ENCODE data around the gene GHITM.
A peak's percentile ranks its signal among the peaks of the same experiment; 100 is the strongest.
"Not testable (repeated sequence)": the region's sequence is repeated elsewhere in the genome, so short reads cannot be mapped to it uniquely, and the experiment has no call there.

The GHITM gene, protein sequence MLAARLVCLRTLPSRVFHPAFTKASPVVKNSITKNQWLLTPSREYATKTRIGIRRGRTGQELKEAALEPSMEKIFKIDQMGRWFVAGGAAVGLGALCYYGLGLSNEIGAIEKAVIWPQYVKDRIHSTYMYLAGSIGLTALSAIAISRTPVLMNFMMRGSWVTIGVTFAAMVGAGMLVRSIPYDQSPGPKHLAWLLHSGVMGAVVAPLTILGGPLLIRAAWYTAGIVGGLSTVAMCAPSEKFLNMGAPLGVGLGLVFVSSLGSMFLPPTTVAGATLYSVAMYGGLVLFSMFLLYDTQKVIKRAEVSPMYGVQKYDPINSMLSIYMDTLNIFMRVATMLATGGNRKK

DNA sequence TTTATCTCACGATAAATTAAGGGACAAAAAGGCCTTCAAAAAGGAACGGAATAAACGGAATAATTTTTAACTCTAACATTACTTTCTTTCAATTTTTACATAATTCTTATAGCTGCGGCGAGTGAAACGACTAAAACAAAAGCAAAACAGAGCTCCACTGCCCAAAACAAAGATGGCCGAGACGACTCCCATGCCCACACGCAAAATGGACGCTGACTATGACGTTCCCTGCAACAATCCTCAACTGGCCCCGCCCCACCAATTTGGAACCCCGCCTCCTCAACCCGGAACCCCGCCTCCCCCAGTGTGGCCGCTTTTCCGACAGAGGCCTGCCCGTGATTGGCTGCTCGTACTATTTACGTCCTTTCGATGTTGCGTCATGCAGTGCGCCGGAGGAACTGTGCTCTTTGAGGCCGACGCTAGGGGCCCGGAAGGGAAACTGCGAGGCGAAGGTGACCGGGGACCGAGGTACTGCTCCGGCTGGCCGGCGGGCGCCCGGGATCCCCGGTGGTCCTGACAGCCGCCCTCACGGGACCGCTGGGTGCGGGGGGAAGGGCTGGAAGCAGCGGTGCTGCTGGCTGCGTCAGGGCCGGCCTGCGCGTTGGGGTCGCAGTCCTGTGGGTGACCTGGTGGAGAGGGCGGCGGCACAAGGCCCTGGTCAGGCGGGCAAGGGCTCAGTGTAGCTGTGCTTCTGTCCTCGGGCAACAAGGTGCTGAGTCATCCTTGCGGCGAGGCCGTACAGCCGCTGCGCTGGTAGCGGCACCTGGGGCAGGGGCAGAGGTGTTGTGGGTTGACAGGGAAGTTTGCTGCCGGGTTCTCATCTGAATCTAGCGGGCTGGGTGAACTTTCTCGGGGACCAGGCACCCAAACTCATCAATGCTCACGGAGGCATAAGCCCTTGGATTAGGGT is at the start of gene GHITM:
GHITM (plus strand) TSS at position 384 of the 910 bp plus-strand sequence. CDS start 1,992 bp downstream, outside the sequence.
- TF ChIP-seq POLR2A (IDR thresholded peaks at IDR 0.05; ENCODE audit: low read length): peak; percentile 96
- TF ChIP-seq GATA1 (IDR thresholded peaks at IDR 0.05; ENCODE audit: low read depth, low read length): no peak
- DNase-seq: peak; percentile 99 to 100

DNA sequence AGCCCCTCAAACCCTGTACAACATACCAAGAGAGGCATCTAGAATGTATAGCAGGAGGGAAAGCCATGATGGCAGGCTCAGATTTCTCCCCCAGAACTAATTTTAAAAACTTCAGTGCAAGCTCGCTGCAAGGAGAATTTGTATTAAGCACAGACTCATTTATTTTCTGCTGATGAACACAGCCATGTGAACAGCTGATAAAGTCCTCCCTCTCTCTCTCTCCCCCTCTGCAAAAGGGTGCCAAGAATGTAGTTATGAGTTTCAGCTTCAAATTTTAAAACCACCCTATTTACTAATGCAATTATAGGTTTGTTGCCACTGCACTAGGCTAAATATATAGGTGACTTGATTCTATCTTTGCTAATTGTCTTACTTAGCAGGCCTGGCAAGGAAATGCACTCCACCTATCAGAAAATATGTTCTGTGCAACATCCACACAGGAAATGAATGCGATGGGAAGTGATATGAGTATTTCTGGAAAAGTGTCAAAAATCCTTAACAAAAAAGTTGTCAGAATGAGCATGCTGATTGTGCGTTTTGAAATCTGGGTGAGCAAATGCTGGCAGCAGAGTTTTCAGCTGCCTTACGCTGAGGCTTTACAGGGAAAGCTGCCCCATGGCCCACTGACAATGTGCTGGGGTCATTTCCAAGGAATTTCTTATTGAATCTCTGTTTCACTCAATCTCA is 43.4 kb upstream of the GHITM start:
- DNase-seq: no peak
- no peak for TF ChIP-seq POLR2A (IDR thresholded peaks at IDR 0.05; ENCODE audit: low read length)

DNA sequence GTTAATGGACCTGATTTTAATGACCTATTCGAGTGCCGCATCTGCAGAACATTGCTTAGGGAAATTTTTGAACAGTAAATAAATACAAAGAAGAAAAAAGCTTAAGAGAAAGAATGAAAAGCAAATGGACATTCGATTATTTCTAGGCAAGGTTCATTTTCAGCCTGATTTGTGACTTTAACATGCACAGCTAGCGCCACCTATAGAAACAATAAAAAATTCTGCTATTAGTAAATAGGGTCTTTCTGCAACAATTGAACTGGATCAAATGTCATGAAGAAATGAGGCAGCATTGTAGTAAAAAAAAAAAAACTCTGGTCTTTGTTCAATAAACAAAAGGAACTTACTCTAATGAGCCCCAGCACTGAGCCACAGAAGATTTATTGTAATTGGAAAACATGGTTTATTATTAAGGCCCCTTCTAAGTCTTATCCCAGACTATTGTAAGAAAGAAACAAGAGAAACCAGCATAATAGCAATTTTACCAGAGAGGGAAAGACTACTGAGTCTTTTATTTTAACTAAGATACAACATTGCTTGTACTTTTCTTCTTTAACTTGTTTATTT is 41.4 kb upstream of the GHITM start:
- TF ChIP-seq POLR2A (IDR thresholded peaks at IDR 0.05; ENCODE audit: low read length): no peak
- TF ChIP-seq GATA1 (IDR thresholded peaks at IDR 0.05; ENCODE audit: low read depth, low read length): no peak
- peak; percentile 3 to 7 for DNase-seq

DNA sequence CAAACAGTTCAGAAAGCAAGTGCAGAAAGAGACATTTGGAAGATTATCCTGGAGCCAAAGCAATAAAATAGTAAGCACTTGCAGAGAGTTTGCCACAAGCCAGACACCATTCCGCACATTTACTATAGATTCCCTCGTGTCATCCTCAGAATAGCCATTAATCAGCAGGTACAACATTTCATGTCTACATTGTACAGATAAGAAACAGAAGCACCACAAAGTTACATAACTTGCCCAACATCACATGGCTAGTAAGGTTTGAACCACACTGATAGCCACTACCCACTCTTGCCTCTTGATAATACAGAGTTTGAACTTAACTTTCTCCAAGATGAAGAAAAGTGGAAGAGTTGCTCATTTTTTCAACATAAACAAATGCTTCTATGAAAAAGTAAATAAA is 40.6 kb upstream of the GHITM start:
- DNase-seq: peak in 1 of 2 experiments; percentile 7
- TF ChIP-seq POLR2A (IDR thresholded peaks at IDR 0.05; ENCODE audit: low read length) (no peak), GATA1 (IDR thresholded peaks at IDR 0.05; ENCODE audit: low read depth, low read length) (no peak)

DNA sequence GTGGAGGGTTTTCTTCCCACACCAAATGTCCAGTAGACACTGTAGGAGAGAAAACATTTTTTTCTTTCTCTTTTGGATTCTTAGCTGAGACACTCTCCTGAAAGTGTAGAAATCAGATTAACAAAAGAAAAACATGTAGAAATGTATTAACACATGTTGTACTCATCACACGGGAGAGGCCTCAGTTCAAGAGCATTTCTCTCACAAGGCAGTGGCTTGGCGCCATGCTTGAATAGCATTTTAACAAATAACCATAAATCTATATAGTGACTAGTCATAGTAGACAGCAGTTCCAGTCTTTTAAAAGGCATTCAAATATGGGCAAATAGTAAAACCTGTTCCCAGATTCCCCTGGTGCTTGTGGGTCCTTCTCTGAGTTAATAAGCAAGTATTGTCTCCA is 38.3 kb upstream of the GHITM start:
- no peak for DNase-seq
- no peak for TF ChIP-seq POLR2A (IDR thresholded peaks at IDR 0.05; ENCODE audit: low read length)
- TF ChIP-seq GATA1 (IDR thresholded peaks at IDR 0.05; ENCODE audit: low read depth, low read length): no peak

DNA sequence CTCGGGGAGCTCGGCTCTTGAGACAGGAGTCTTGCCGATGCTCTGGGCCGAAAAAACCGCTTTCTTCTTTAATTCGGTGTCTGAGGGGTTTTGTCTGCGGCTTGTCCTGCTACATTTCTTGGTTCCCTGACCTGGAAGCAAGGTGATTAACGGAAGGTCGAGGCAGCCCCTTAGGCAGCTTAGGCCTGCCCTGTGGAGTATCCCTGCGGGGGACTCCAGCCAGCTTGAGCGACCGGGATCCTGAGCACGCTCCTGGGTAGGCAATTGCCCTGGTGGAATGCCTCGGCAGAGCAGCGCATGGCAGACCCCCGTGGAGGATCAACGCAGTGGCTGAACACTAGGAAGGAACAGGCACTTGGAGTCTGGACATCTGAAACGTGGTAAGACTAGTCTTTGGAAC is 30.5 kb upstream of the GHITM start:
- no peak for TF ChIP-seq POLR2A (IDR thresholded peaks at IDR 0.05; ENCODE audit: low read length)
- no peak for TF ChIP-seq GATA1 (IDR thresholded peaks at IDR 0.05; ENCODE audit: low read depth, low read length)
- DNase-seq: no peak

DNA sequence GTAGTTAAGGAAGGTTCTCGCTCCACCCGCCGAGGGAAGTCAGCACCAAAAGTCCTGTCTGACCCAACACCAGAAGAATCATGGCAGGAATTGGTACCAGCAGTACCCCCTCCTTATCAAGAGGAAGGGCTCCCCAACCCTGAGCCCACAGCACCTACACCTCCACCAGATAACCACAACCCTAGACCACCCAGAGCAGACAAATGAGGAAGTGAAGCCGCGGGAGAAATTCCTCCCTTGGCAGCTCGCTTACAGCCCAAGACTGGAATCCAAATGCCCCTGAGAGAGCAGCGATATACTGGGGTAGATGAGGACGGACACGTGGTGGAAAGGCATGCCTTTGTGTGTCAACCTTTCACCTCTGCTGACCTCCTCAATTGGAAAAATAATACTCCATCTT is 29.5 kb upstream of the GHITM start:
- DNase-seq: not testable (repeated sequence)

DNA sequence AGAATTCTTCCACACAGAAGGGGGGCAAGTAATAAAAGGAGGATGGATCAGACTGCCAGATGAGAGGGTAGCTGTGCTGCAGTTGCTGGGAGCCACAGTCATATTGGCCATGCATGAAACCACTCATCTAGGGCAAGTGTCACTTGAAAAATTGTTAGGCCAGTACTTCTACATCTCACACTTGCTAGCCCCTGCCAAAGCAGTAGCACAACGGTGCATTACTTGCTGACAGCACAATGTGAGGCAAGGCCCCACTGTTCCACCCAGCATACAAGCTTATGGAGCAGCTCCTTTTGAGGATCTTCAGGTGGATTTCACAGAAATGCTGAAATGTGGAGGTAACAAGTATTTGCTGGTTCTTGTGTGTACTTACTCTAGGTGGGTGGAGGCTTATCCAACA is 25.8 kb upstream of the GHITM start:
- not testable (repeated sequence) for DNase-seq

DNA sequence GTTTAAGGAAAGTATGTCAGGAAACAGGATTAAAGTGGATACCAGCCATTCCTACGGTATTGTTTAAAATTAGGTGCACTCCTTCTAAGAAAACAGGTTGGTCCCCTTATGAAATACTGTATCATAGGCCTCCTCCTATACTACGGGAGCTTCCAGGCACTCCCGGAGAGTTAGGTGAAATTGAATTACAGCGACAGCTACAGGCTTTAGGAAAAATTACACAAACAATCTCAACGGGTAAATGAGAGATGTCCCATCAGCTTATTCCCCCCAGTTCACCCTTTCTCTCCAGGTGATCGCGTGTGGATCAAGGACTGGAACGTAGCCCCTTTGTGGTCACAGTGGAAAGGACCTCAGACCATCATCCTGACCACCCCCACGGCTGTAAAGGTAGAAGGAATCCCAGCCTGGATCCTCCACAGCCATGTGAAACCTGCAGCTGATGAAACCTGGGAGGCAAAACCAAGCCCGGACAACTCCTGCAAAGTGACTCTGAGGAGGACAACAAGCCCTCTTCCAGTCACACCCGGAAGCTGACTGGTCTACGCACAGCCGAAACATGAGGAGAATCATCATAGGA is 25.1 kb upstream of the GHITM start:
- TF ChIP-seq POLR2A (IDR thresholded peaks at IDR 0.05; ENCODE audit: low read length) (no peak), GATA1 (IDR thresholded peaks at IDR 0.05; ENCODE audit: low read depth, low read length) (no peak)
- no peak for DNase-seq

DNA sequence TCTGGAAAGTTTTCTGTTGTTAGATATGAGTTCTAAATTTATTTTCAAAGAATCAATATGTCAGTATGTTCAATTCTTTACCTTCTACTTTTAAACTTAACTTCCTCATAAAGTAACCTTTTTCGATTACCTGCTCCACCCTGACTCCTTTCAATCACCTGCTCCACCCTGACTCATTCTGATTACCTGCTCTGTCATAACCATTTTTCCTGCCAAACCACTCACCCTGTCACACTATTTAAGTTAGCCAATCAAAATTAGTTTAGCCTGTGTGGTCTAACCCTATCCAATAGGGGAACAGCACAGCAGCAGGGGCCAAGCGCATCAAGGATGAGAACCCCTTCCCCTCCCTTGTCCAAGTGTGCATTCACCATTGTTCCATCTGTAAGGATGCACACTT is 22.1 kb upstream of the GHITM start:
- not testable (repeated sequence) for DNase-seq

DNA sequence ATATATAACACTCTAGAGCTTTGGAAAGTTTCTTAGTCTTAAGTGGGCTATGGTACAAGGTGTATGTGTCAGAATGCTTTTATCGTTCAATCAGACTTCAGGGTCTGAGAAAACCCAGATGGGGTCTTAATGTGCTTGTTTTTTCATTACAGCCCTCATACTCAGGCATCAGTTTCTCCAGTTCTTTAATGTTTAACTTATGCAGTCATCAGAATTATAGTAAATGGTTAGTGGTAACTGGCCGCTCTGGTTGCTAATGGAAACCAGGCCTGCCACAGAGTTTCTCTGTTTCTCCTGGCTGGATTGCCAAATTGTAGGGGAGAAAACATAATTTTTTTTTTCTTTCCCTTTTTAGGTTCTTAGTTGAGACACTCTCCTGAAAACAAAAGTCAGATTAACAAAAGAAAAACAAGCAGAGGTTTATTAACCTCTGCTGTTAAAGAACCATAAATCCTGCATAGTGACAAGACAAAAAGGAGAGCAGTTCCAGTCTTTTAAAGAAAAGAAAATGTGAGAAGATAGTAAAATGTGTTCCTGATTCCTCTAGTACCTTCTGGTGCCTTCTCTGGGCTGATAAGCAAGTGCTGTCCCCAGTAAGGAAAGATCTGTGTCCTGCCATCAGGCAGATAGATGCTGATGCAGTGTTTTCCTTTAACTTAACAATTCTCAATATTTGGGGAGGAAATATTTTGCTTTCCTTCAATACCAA is 21.5 kb upstream of the GHITM start:
- TF ChIP-seq POLR2A (IDR thresholded peaks at IDR 0.05; ENCODE audit: low read length) (no peak), GATA1 (IDR thresholded peaks at IDR 0.05; ENCODE audit: low read depth, low read length) (no peak)
- DNase-seq: no peak

DNA sequence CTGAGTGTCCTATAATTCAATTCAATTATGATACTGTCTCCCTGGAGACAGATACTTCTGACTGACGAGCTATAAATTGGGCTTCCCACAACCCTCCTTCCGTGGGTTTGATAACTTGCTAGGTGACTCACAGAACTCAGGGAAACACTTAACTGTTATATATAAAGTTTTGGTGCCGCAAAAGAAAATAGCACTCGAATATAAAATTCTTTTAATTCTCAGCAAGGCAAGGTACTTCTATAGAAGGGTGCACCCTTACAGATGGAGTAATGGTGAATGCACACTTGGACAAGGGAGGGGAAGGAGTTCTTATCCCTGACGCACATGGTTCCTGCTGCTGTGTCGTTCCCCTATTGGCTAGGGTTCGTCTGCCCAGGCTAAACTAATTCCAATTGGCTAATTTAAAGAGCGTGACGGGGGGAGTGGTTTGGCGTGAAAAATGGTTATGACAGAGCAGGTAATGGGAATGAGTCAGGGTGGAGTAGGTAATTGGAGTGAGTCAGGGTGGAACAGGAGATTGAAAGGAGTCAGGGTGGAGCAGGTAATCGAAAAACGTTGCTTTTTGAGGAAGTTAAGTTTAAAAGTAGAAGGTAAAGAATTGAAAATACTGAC is 20.8 kb upstream of the GHITM start:
- TF ChIP-seq GATA1 (IDR thresholded peaks at IDR 0.05; ENCODE audit: low read depth, low read length) (no peak), POLR2A (IDR thresholded peaks at IDR 0.05; ENCODE audit: low read length) (no peak)
- peak in 1 of 2 experiments; percentile 2 for DNase-seq

DNA sequence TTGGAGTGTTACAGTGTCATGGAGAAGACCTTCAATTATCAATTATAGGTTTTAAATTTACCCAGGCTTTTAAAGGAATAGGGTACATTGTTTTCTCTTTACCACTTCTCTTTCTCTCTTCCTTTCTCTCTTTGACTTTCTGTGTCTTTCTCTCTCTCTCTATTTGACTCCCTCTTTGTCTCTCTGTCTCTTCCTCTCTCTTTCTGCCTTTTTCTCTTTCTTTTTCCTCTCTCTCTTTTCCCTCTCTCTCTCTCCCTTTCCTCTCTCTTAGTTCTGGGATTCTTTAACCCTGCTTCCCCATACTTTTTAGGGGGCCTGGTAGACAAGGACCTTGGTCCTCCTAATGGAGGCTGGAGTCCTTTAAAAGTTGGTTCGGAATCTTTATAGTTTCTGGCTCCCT is 15.9 kb upstream of the GHITM start:
- no peak for DNase-seq

DNA sequence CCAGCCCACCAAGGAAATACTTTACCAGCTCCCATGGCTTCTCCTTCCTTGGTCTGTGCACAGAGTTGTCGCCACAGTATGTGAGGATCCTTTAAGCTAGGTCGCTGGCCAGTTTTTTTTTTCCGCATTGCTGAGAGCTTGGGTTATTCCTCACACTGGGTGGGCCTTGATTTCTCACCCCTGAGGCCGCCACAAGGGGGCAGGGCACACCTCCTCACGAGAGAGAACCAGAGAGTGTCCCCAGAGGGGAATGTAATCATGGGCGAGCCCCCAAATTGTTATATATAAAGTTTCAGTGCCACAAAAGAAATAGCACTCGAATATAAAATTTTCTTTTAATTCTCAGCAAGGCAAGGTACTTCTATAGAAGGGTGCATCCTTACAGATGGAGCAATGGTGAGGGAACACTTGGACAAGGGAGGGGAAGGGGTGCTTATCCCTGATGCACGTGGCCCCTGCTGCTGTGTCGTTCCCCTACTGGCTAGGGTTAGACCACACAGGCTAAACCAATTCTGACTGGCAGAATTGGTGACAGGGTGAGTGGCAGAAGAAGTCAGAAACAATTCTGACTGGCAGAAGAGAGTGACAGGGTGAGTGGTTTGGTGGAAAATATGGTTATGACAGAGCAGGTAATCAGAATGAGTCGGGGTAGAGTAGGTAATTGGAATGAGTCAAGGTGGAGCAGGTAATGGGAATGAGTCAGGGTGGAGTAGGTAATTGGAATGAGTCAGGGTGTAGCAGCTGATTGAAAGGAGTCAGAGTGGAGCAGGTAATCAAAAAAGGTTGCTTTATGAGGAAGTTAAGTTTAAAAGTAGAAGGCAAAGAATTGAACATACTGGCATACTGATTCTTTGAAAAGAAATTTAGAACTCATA is 13.2 kb upstream of the GHITM start:
- peak; percentile 17 to 43 for DNase-seq

More for the DNA sequence above, 15.9 kb upstream of the GHITM start:
- no peak for TF ChIP-seq POLR2A (IDR thresholded peaks at IDR 0.05; ENCODE audit: low read length)
- TF ChIP-seq GATA1 (IDR thresholded peaks at IDR 0.05; ENCODE audit: low read depth, low read length): no peak

Data from erythroblast (primary cell).